Endothelial cell of umbilical vein (primary cell): ENCODE data around the gene ARHGEF37. TPM values are rescaled to one million over a fixed set of nuclear protein-coding genes. Genes with fewer than 3 reads are reported as not detected.
"Not testable (repeated sequence)": the region's sequence is repeated elsewhere in the genome, so short reads cannot be mapped to it uniquely, and the experiment has no call there.

Experiments
- BruUV-seq: library from RNA; stranded (reverse); fragments of 400-500 nt; replicated peaks from 2 replicates; lab custom pipeline; 2021; lab: Mats Ljungman, UMichigan
- CTCF ChIA-PET: fragments of 300-600, 350-600 bp; sonication (Branson Sonifier 250); formaldehyde crosslinking; loops from one replicate; lab custom pipeline; 2021; ENCODE audit warnings: antibody characterized with exemption, inconsistent platforms; lab: Charles Lee
- POLR2A ChIA-PET: fragments of 300-600, 350-600 bp; sonication (Branson Sonifier 250); formaldehyde crosslinking; loops from one replicate; lab custom pipeline; 2021; ENCODE audit warnings: antibody characterized with exemption, inconsistent platforms; lab: Charles Lee
- DNase-seq: peaks from one replicate; pipeline ENCODE4 v3.0.0-alpha.2; 2011; ENCODE audit warnings: low read depth, low spot score
- FAIRE-seq: peaks from 2 replicates; lab custom pipeline; 2011; peaks lifted over from hg19 to GRCh38; lab: Jason Lieb, UNC
- H2AFZ ChIP-seq: 2 replicates; pipeline ENCODE4 v1.6.0; 2012; ENCODE audit warnings: low read depth, low read length, control low read depth, inconsistent platforms
- H3K27ac ChIP-seq: 2 replicates; pipeline ENCODE4 v1.5.1; 2011; ENCODE audit warnings: low read depth, mild to moderate bottlenecking, control low read depth, low read length, moderate library complexity; ENCODE audit not compliant: insufficient read depth
- H3K27me3 ChIP-seq, 2 experiments: 2 replicates each; pipeline versions ENCODE4 v1.6.0 to v1.6.1; 2011; ENCODE audit warnings: low read length in 2 of 2, mixed read lengths in 1 of 2; ENCODE audit not compliant: control insufficient read depth in 2 of 2, insufficient read depth in 2 of 2
- H3K36me3 ChIP-seq, 2 experiments: 2 replicates in 1 of 2; 3 replicates in 1 of 2; pipeline ENCODE4 v1.5.1; 2011; ENCODE audit warnings: low read length in 2 of 2, mild to moderate bottlenecking in 1 of 2, moderate library complexity in 1 of 2; ENCODE audit not compliant: control insufficient read depth in 2 of 2, insufficient read depth in 2 of 2; ENCODE audit errors: extremely low read depth in 1 of 2
- H3K4me1 ChIP-seq: 3 replicates; pipeline ENCODE4 v1.5.1; 2011; ENCODE audit warnings: mild to moderate bottlenecking, low read length; ENCODE audit not compliant: control insufficient read depth, insufficient read depth; ENCODE audit errors: extremely low read depth
- H3K4me2 ChIP-seq: 2 replicates; pipeline ENCODE4 v1.6.1; 2011; ENCODE audit warnings: low read length, control low read depth, mixed read lengths; ENCODE audit not compliant: insufficient read depth
- H3K4me3 ChIP-seq, 3 experiments: fragments of 200-600 bp in 1 of 3; sonication (generic), shearing (Covaris generic) in 1 of 3; replicated peaks in 1 of 3; 2 replicates each; pipeline ENCODE4 v1.5.1; 2011 to 2016; ENCODE audit warnings: control low read depth in 3 of 3, low read length in 3 of 3, mild to moderate bottlenecking in 2 of 3, inconsistent platforms in 1 of 3, low read depth in 1 of 3, moderate library complexity in 1 of 3; ENCODE audit not compliant: insufficient read depth in 1 of 3
- H3K79me2 ChIP-seq: 2 replicates; pipeline ENCODE4 v1.6.0; 2012; ENCODE audit warnings: low read length, inconsistent platforms; ENCODE audit not compliant: control insufficient read depth, insufficient read depth
- H3K9ac ChIP-seq: replicated peaks from 2 replicates; pipeline ENCODE3; 2011; ENCODE audit warnings: low read length, control low read depth; ENCODE audit not compliant: insufficient read depth; ENCODE audit errors: extremely low read depth
- H3K9me1 ChIP-seq: replicated peaks from 3 replicates; pipeline ENCODE4 v1.6.0; 2011; ENCODE audit warnings: mild to moderate bottlenecking, low read length; ENCODE audit not compliant: control insufficient read depth, insufficient read depth; ENCODE audit errors: extremely low read depth
- H3K9me3 ChIP-seq: replicated peaks from 2 replicates; pipeline ENCODE4 v1.5.1; 2012; ENCODE audit warnings: low read length, inconsistent platforms; ENCODE audit not compliant: control insufficient read depth, insufficient read depth
- H4K20me1 ChIP-seq: replicated peaks from 2 replicates; pipeline ENCODE3; 2011; ENCODE audit warnings: mild to moderate bottlenecking, low read length; ENCODE audit not compliant: control insufficient read depth, insufficient read depth; ENCODE audit errors: extremely low read depth
- CTCF ChIP-seq, 2 donors: IDR thresholded peaks; 1 replicate in 1 of 2; 2 replicates in 1 of 2; pipeline ENCODE4 v1.5.1; 2011; ENCODE audit warnings: low read length in 2 of 2, mild to moderate bottlenecking in 2 of 2, moderate library complexity in 2 of 2, control low read depth in 1 of 2, inconsistent platforms in 1 of 2, low read depth in 1 of 2; ENCODE audit not compliant: insufficient read depth in 1 of 2; ENCODE audit errors: extremely low read depth in 1 of 2
- GATA2 ChIP-seq: IDR thresholded peaks from 2 replicates; pipeline ENCODE4 v1.7.0; 2011; ENCODE audit warnings: low read depth, mild to moderate bottlenecking, moderate library complexity, mixed read lengths, low read length; ENCODE audit not compliant: insufficient read length, insufficient read depth
- JUN ChIP-seq: IDR thresholded peaks from 2 replicates; pipeline ENCODE4 v1.6.1; 2011; ENCODE audit warnings: borderline replicate concordance, low read depth; ENCODE audit not compliant: insufficient read length, insufficient read depth
- MYC ChIP-seq: IDR thresholded peaks from one replicate; pipeline ENCODE4 v1.6.1; 2011; ENCODE audit warnings: mild to moderate bottlenecking, low read depth, low read length
- POLR2A ChIP-seq: IDR thresholded peaks from 2 replicates; pipeline ENCODE4 v1.6.1; 2012; ENCODE audit warnings: low read depth, mild to moderate bottlenecking, control low read depth, low read length
- dilution Hi-C: fragments of 300-500 bp; cut with MboI; formaldehyde crosslinking; loops from one replicate; pipeline ENCODE4 v1.15.0; 2019; ENCODE audit warnings: low sequenced_read_pairs; ENCODE audit not compliant: extremely low pct_ligation_motif_present
- intact Hi-C: fragments of 100-400 bp; cut with micrococcal nuclease; formaldehyde crosslinking; loops from one replicate; pipeline ENCODE4 v1.10.0; 2022
- polyA plus RNA-seq, 4 experiments: library from polyadenylated mRNA; depleted of rRNA in 3 of 4; stranded (reverse) in 3 of 4; unstranded in 1 of 4; fragments of >200 nt; gene quantifications; 2 replicates each; pipeline versions ENCODE4 v1.2.1 to v1.2.3, GENCODE V29; 2011 to 2012; ENCODE audit warnings: missing spikeins in 1 of 4
- total RNA-seq: library from RNA; stranded (reverse); gene quantifications from 2 replicates; pipeline ENCODE4 v1.2.3, GENCODE V29; 2021

ARHGEF37 gene
- total and polyA plus RNA-seq, 2 donors (not counting 3 experiments of a cell fraction or from before 2014, with no cell fraction given) = 4.9 to 7.0 TPM

- Histone ChIP-seq H3K79me2 (no peaks in the 10 kb centered on the region), H2AFZ (no peak overlapping the region), H3K4me1 (no peaks in the 10 kb centered on the region), H3K27ac (no peak overlapping the region), H3K9me3 (no peaks in the 10 kb centered on the region), H3K9ac (no peak overlapping the region), H3K4me2 (no peak overlapping the region), H3K9me1 (no peaks in the 10 kb centered on the region), H3K27me3 (peaks cover 4% of the 10 kb centered on the region in 2 experiments), H3K4me3 (no peak overlapping the region), H4K20me1 (no peaks in the 10 kb centered on the region), H3K36me3 (no peaks in the 10 kb centered on the region)
- POLR2A ChIA-PET = no interaction called here
- DNase-seq (no peak), FAIRE-seq (no peak)
- TF ChIP-seq MYC (no peak), GATA2 (no peak), POLR2A (no peak)
- no TSS peak for BruUV-seq
- intact Hi-C loops = no loop called here
- CTCF ChIA-PET = interaction anchor here (1.5 to 3.9 kb wide), 3 partner anchors 10 to 182 kb away, joined by 5 to 18 read pairs (median 8); no protein-coding TSS in a partner anchor
- dilution Hi-C loops = no loop called here
Measured at GRCh38 chr5:149646564-149646963, 65.3 kb downstream of the ARHGEF37 start.

DNA sequence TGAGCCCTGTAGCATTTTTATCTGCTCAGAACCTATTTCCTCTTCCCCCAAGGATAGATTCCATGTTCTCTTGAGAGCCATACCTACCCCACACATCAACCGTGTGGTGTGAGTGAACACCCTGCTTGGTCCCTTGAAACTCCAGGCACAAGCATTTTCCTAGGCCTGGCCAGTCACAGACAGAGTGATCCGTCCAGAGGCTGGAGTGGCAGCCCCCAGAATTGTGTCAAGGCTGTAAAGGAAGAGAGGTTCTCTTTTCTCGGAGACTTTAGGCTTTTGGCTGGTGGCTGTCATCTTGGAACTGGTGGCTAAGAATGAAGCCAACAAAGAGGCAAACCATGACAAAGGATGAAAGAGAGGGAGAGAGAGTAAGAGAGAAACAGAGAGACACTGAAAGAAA, 66.0 kb downstream of the ARHGEF37 start:
- dilution Hi-C loops (no loop called here), intact Hi-C loops (no loop called here)
- no peak for DNase-seq
- Histone ChIP-seq H3K9me3 (no peaks in the 10 kb centered on the region), H3K36me3 (no peaks in the 10 kb centered on the region), H3K9me1 (no peaks in the 10 kb centered on the region), H3K27ac (no peak overlapping the region), H3K27me3 (peaks cover 4 to 8% of the 10 kb centered on the region in 2 experiments), H2AFZ (no peak overlapping the region), H3K4me1 (no peaks in the 10 kb centered on the region), H3K4me3 (no peak overlapping the region), H4K20me1 (no peaks in the 10 kb centered on the region), H3K79me2 (no peaks in the 10 kb centered on the region), H3K9ac (no peak overlapping the region), H3K4me2 (no peak overlapping the region)
- FAIRE-seq = no peak
- POLR2A ChIA-PET = no interaction called here
- no TSS peak for BruUV-seq
- CTCF ChIA-PET = interaction anchor here (2.1 kb wide), 1 partner anchor 20 kb away, joined by 9 read pairs; no protein-coding TSS in a partner anchor
- TF ChIP-seq JUN (no peak), CTCF (IDR thresholded peaks at IDR 0.05; ENCODE audit: extremely low read depth in 1 of 2, insufficient read depth in 1 of 2, low read depth in 1 of 2, low read length in 2 of 2) (no peak), GATA2 (no peak)

DNA sequence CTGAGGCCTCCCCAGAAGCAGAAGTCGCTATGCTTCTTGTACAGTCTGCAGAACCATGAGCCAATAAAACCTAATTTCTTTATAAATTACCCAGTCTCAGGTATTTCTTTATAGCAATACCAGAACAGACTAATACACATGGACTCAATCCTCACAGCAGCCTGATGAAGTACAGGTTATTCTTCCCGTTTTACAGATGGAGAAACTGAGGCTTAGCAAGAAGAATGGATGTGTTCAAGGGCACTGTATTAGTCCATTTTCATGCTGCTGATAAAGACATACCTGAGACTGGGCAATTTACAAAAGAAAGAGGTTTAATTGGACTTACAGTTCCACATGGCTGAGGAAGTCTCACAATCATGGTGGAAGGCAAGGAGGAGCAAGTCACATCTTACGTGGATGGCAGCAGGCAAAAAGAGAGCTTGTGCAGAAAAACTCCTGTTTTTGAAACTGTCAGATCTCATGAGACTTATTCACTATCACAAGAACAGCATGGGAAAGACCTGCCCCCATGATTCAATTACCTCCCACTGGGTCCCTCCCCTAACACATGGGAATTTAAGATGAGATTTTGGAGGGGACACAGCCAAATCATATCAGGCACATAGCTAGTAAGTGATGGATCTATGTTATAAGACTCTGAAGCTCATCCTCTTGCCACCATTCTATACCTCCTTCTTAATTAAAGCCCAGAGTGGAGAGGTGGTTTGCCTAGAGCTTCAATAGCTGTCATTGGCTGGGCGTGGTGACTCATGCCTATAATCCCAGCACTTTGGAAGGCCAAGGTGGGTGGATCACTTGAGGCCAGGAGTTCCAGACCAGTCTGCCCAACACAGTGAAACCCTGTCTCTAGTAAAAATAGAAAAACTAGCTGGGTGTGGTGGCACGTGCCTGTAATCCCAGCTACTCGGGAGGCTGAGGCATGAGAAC, 67.4 kb downstream of the ARHGEF37 start:
- H3K9me3 ChIP-seq, H3K4me2 ChIP-seq, FAIRE-seq, H3K27ac ChIP-seq, H3K79me2 ChIP-seq, dilution Hi-C loops, H3K4me3 ChIP-seq, H3K4me1 ChIP-seq, POLR2A ChIA-PET, H3K9me1 ChIP-seq, H3K36me3 ChIP-seq, intact Hi-C loops, BruUV-seq, H4K20me1 ChIP-seq, H3K9ac ChIP-seq, DNase-seq, H2AFZ ChIP-seq, H3K27me3 ChIP-seq: not testable (repeated sequence)
- CTCF ChIA-PET = interaction anchor here (0.7 to 2.1 kb wide), 4 partner anchors 11 to 181 kb away, joined by 3 to 9 read pairs (median 4); no protein-coding TSS in a partner anchor
